Coronary artery (tissue), 2 donors: ENCODE measurements around the gene CFHR5.

Experiments used
- DNase-seq: peaks from one replicate; pipeline ENCODE4 v3.0.0-alpha.2; 2017; ENCODE audit warnings: low spot score
- H3K27ac ChIP-seq, 2 donors: fragments of 200-600 bp; sonication (generic); one replicate each; pipeline ENCODE4 v1.5.1; 2016 to 2019
- H3K4me3 ChIP-seq: fragments of 200-600 bp; sonication (generic); 2 replicates; pipeline ENCODE4 v1.5.1; 2016; ENCODE audit warnings: mild to moderate bottlenecking, moderate library complexity
- CTCF ChIP-seq: fragments of 200-600 bp; sonication (generic); IDR thresholded peaks from one replicate; pipeline ENCODE4 v1.5.1; 2019; ENCODE audit warnings: antibody characterized with exemption

Gene CFHR5

GRCh38 chr1:197001828-197002227, 24.5 kb downstream of the CFHR5 start:
- Histone ChIP-seq H3K4me3 (no peak overlapping the region), H3K27ac (no peak overlapping the region)
- no peak for TF ChIP-seq CTCF
- no peak for DNase-seq

GRCh38 chr1:197003132-197003531, 25.8 kb downstream of the CFHR5 start:
- no peak for TF ChIP-seq CTCF
- Histone ChIP-seq H3K27ac (no peak overlapping the region), H3K4me3 (no peak overlapping the region)
- DNase-seq, result no peak

GRCh38 chr1:197008861-197009260, 31.5 kb downstream of the CFHR5 start:
- H3K27ac ChIP-seq, result no peak overlapping the region
- TF ChIP-seq CTCF, result no peak
- no peak overlapping the region for H3K4me3 ChIP-seq
- no peak for DNase-seq

- no peak for DNase-seq
- TF ChIP-seq CTCF, result no peak
- no peak overlapping the region for H3K27ac ChIP-seq
- no peak overlapping the region for H3K4me3 ChIP-seq
Observed at GRCh38 chr1:197011614-197012013, 34.3 kb downstream of the CFHR5 start.

GRCh38 chr1:197013234-197013633, 35.9 kb downstream of the CFHR5 start:
- no peak overlapping the region for H3K27ac ChIP-seq
- TF ChIP-seq CTCF, result no peak
- H3K4me3 ChIP-seq, result no peak overlapping the region
- no peak for DNase-seq

- H3K27ac ChIP-seq, result no peak overlapping the region
- no peak for DNase-seq
- TF ChIP-seq CTCF, result no peak
- no peak overlapping the region for H3K4me3 ChIP-seq
Observed at GRCh38 chr1:197016751-197017150, 39.4 kb downstream of the CFHR5 start.

- no peak for TF ChIP-seq CTCF
- no peak for DNase-seq
- no peak overlapping the region for H3K4me3 ChIP-seq
- no peak overlapping the region for H3K27ac ChIP-seq
Observed at GRCh38 chr1:197017558-197018146, 40.3 kb downstream of the CFHR5 start.
